ENCODE measurements around the gene UTS2B.
"Not testable (repeated sequence)": the region's sequence is repeated elsewhere in the genome, so short reads cannot be mapped to it uniquely, and the experiment has no call there.

The UTS2B gene

DNA sequence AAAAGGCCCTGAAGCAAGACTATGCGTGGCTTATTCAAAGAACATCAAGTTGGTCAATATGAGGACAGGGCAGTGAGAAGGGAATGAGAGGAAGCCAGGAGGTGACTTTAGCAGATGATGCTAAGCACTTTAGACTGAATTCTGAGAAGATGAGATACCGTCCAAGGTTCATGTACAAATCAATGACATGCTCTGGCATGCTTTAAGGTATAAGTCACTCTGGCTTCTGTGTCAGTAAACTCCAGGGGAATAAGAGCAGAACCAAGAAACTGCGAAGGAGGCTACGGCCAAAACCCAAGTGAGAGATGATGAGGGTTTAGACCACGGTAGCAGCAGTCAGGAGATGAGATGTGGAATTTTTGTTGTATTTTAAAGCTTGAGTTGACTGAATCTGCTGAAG lies 10.0 kb downstream of the UTS2B start:
- FAIRE-seq: no peak

DNA sequence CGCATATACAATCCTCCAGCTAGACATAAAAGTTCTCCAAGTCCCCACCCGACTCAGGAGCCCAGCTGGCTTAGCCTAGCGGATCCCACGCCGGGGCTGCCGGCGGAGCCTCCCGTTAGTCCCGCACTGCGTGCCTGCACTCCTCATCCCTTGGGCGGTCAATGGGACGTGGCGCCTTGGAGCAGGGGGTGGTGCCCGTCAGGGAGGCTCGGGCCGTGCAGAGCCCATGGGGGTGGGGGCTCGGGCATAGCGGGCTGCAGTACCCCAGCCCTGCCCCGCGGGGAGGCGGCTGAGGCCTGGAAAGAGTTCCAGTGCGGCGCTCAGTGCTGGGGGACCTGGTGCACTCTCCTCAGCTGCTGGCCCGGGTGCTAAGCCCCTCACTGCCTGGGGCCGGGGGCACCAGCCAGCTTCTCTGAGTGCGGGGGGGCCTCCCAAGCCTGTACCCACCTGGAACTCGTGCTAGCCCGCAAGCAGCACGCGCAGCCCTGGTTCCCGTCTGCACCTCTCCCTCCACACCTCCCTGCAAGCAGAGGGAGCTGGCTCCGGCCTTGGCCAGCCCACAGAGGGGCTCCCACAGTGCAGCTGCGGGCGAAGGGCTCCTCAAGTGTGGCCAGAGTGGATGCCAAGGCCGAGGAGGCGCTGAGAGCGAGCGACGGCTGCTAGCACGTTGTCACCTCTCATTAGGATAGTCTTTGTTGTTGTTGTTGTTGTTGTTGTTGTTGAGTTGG lies 13.3 kb downstream of the UTS2B start:
- no peak for FAIRE-seq

DNA sequence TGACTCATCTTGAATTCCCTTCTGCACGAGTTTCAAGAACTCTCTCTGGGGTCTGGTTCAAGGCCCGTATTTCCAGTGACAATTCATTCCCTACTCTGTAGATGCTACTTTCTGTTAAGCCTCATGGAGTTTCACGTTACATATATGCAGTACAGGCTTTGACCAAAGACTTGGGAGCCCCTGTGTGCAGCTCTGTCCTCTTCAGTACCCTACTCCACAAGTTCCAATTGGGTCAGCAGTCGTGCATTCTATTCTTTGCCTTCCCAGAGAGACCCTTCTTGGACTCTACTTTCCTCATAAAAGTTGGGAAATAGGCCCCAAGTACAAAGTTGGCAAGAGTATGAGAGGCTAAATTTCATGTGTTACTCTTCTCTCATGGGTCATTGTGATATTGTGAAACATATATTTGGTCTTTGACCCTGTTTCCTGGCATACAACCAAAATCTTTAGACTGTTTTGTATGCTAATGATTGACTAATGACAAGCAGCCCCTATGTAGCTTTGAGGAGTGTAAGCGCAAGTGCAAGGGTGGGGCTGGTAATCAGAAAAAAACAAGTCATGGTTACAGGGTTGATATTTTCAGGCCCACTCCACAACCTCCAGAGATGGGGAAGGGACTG lies 16.1 kb downstream of the UTS2B start:
- no peak for FAIRE-seq

DNA sequence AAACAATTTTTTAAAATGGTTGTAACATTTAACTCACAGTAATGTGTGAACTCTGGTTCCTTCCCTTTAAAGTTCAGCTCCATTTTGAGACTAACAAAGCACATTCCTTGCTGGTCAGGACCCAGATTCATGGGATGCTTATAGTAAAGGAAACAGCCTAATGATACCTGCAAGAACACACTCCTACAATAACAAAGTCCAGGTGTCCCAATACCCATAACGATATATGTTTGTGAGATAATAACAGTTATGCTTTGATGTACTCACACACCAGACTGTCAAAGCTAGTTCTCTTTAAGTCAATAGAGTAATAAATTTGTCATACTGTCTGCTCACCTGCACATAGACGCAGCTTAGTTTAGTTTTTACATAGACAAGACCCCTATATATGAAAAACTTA lies 17.0 kb downstream of the UTS2B start:
- FAIRE-seq: no peak

DNA sequence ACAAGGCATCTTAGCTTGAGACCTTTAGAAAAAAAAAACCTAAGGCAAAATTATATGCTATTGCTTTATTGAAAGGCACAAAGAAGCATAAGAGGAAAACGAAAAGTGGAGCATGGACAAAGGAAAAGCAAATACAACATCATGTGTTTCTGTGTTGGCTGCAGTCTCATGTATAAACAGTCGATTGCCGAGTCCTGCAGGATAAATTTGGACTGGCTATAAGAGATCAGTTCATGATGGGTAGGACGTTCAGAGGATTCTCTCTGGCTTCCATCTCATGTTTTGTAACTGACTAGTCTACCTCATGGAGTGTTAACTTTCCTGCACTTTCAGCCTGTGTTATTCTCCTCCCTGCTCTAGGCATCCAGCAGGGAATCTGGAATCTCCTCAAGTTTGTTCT lies 23.0 kb downstream of the UTS2B start:
- FAIRE-seq: no peak

DNA sequence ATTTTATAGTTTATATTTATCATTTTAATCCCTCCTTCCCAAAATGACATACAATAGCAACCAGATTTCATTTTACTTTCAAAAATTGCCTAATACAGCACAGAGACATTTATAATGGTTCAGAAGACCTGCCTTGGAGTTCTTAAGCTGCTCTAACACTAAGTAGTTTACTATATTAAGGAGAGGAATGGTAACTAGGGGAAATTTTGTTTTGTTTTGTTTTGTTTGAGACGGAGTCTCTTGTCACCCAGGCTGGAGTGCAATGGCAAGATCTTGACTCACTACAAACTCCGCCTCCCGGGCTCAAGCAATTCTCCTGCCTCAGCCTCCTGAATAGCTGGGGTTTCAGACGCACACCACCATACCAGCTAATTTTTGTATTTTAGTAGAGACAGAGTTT lies 23.9 kb downstream of the UTS2B start:
- FAIRE-seq: no peak

DNA sequence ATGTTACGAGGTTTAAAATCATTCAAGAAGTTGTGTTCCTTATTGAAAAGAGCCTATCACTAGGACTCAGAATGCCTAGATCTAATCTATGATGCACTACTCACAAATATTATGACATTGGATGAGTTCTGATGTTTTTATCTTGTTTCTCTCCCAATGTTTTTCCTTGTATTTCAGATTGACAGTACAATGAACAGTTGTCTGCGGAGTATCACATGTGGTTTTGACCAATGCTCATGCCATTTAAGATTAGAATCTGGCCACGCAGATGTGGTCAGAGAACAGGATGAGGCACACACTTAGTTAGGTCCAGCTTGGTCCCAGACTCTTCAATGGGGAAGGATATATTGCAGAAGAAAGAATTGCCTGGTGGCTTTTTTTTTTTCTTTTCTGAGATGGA lies 26.7 kb downstream of the UTS2B start:
- no peak for FAIRE-seq

DNA sequence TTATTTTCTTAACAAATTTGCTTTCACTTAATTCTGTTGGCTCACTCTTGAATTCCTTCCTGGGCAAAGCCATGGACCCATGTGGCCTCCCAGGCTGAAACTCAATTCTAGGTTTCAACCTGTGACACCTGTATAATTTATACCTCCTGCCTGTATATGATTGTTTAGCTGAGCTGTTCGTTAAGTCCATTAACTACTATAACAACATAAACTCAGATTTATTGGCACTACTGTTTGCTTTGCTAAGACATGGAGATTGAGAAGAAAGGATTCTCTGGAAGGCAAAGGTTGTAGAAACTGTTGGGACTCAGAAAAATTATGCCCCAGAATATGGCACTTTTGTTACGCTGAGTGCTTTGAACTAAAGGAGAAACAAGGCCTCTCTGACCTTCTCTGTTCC lies 27.9 kb downstream of the UTS2B start:
- no peak for FAIRE-seq

DNA sequence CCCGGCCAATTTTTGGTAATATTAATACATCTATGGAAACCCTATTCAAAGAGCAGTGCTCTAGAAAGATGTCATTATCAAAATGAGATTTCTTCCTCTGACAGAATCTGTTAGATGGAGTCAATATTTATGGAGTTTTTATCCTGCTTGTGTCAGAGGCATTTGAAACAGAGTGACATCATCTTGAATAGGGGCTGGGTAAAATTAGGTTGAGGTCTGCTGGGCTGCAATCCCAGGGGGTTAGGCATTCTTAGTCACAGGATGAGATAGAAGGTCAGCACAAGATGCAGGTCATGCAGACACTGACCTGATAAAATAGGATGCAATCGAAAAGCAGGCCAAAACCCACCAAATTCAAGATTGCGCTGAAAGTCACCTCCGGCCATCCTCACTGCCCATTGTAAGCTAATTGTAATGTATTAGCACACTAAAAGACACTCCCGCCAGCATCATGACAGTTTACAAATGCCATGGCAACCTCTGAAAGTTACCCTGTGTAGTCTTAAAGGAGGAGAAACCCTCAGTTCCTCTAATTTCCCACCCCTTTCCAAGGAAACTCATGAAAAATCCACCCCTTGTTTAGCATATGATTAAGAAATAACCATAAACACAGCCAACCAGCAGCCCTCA lies 28.4 kb downstream of the UTS2B start:
- no peak for FAIRE-seq

DNA sequence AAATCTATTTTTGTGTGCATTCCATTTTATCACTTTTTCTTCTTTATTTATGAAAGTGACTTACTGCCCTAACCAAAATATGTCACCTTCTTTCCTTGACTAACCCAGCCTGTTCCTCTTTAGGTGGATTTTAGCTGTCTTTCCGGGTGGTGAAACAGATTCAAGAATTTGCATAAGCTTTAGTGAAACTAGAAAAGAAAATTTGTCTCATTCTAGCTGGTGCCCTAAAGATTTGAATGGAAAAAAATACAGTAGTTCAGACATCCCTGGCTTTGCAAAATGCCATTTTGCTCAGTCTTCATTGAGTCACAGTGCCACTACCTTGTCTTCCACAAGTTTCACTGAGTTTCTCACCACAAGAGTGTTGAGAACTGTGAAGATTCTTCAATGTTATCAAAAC lies 29.3 kb downstream of the UTS2B start:
- no peak for FAIRE-seq

DNA sequence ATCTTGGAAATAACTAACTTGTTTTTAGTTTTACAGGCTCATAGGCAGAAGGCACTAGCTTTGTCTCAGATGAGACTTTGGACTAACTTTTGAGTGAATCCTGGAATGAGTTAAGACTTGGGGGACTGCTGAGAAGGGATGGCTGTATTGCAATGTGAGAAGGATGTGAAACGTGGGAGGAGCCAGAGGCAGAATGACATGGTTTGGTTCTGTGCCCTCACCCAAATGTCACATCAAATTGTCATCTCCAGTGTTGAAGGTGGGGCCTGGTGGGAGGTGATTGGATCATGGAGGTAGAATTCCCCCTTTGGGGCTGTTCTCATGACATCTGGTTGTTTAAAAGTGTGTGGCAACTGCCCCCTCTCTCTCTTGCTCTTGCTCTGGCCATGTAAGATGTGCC lies 29.9 kb downstream of the UTS2B start:
- no peak for FAIRE-seq

DNA sequence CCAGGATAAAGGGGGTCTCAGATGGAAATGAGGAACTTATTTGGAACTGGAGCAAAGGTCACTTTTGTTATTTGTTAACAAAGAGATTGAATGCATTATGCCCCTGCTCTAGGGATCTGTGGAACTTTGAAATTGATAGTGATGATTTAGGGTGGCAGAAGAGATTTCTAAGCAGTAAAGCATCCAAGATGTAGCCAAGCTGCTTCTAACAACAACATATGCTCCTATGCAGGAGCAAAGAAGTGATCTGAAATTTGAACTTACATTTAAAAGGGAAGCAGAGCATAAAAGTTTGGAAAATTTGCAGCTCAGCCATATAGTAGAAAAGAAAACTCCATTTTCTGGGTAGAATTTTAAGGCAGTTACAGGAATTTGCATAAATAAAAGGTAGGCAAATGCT lies 31.5 kb downstream of the UTS2B start:
- no peak for FAIRE-seq

DNA sequence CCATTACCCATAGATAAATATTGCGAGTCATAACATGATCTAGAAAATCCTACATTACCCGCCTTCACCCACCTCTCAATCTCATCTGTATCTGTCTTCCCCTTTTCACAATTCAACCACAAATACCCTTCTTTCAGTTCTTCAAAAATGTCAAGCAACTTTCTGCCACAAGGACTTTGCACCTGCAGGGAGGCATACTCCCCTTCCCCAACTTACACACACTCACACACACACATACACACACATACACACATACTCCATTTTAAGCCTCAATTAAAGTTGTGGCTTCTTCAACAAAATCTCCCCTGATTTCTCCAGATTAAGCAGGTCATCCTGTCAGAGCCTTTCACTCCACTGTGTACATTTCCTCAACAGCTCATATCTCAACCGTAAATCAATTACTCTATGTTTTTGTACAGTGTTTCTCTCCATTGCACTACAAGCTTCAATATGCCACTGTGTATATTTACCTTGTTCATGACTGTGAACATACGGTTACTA lies 34.2 kb downstream of the UTS2B start:
- no peak for FAIRE-seq

DNA sequence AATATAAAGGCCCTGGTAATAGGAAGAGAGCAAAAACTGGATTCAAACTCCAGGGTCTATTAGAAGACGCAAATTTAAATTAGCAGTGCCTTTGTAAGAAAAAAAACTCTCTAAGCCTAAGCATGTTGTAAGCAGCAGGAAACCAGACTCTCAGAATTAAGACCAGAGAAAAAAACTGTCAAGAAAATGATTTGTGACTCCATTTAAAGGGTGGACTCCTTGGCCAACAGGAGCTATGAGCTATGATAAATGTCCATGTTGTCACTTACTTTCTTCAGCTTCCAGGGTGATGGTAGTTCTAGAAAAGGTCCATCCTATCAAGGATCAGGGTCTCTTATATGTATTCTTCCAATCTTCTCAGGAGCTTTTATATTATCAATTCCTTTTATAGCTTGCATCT lies 36.0 kb downstream of the UTS2B start:
- FAIRE-seq: no peak

DNA sequence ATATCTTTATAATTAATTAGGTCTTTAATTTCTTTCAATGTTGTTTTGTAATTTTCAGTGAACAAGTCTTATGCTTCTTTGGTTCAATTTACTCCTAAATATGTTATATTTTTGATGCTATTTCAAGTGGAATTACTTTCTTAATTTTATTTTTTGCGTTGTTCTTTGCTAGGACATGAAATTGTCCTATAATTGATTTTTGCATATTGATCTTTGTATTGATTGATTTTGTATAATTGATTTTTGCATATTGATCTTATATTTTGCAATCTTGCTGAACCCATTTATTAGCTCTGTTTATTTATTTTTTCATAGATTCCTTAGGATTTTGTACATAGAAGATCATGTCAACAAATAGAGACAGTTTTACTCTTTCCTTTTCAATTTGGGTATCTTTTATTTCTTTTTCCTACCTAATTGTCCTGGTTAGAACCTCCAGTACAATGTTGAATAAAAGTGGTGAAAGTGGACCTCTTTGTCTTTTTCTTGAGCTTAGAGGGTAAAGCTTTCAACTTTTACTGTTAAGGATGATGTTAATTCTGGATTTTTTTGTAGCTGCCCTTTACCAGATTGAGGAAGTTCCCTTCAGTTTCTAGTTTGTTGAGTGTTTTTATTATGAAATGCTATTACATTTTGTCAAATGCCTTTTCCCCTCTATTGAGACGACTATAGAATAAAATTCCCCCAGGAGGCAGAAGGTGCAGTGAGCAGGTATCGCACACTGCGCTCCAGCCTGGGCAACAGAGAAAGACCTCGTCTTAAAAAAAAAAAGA lies 37.9 kb downstream of the UTS2B start:
- peak; percentile 36 for FAIRE-seq

DNA sequence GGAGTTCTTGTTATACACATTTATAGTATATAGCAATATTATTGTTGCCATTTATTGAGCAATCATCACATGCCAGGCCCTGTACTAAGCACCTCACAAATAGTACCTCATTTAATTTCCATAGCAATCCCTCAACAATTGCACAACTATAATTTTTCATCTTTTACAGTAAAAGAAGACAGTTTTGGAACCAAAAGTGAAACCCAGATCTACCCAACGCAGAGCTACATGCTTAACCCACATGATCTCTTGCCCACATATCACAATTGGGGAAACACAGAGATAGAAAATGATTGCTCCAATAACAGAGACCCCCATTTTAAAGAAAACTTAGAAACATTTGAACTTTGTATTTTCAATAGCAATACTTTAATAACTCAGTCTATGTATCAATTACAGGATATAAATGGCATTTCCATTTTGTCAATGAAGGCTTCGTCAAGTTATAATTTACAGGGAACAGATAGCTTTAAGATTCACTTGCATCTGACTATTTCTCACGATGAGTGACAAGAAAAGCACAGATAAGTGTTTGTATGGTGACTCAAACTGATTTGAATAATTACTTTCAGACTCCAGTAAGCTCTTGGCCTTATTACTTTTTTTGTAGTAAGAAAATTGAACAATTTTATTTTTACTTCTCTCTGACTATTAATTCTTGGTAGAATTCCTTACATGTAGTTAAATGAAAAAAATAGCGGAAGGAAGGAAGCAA lies 39.9 kb downstream of the UTS2B start:
- no peak for FAIRE-seq

DNA sequence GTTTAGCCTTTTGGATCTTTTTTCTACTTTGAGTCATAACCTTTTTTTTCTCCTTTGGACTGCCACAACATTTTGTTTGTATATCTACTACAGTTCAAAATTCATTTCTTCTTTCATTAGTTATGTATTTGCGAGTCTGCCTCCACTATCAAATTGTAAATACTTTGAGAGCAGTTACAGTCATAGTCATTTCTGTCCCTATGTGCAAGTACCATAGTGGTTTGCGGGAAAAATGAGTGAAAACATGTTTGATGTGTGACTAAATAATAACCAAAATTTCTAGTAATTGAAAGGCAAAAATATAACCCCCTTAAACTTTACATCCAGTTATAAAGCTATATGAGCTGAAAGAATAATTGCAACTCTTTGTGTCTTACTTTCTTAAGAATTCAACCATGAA lies 46.9 kb downstream of the UTS2B start:
- no peak for FAIRE-seq

DNA sequence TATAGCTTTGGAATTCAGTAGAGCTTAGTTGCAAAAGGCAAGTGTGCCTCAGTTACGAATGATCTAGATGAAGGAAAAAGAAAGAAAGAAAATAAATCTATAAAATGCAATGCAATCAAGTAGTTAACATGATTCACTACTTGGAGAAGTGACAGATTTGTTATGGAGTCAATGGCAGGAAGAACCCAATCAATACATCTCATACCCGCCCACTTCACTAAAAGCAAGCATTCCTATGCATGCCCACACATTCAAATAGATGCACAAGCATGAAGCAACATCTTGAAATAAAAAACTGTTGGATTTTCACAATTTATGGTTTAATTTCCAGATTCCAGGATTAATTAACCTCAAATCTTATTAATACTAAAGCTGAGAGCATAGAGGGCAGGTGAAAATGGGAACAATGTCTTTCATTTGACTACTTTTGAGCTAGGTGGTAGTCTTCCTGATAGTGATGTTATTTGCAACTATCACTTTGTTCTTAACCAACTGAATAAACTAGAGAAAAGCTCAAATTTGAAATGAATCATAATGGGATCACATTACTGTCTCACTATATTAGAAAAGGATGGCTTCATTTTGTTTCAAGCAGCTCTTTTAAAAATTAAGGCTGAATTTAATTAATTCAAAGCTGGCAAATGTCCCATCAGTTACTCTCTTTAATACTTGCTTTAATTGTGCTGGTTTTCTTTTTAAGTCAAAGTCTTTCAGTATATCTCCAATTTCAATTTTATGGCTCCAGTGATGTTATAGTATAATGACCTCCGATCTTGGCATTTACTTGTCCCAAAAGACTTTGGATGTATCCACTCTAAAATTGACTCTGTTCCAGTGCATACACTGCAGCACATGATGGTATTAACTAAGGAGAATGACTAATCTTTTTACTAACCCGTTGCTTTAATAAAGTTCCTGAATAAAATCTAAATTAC lies 47.8 kb downstream of the UTS2B start:
- FAIRE-seq: peak; percentile 97

DNA sequence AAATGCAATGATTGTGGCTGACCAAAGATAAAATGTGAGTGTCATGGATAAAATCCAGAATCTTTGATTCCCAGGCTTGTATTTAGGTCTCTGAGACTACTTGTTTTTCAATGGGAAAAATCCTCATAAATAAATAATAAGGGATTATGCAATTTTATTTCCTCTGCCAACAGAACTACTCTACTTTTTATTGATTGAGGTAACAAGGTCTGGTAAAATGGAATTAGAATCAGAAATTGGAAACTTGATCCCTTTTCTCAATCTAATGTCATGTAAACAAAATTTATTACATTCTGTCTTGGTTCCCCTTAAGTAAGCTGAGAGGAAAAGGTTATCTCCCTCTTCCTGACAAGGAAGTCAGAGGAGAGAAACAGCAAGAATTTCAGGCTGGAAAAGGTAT lies 49.4 kb downstream of the UTS2B start:
- FAIRE-seq: peak; percentile 96

DNA sequence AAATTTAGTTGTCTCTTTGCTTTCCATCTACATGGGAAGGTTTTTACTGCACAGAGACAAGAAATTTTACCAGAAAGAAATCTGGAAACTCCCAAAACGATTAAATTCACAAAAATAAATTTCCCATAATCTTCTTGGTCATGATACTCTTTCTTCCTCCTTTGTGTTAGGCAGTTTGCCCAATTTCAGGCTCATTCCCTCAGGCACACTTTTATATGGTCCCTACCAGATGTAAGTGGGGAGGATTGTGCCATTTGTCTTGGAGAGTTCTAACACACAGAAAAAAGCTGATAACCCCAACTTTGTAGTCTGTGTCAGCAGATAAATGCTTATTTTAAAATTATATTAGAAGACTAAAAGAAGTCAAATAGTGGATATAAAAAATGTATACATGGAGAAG lies 50.2 kb downstream of the UTS2B start:
- no peak for FAIRE-seq

DNA sequence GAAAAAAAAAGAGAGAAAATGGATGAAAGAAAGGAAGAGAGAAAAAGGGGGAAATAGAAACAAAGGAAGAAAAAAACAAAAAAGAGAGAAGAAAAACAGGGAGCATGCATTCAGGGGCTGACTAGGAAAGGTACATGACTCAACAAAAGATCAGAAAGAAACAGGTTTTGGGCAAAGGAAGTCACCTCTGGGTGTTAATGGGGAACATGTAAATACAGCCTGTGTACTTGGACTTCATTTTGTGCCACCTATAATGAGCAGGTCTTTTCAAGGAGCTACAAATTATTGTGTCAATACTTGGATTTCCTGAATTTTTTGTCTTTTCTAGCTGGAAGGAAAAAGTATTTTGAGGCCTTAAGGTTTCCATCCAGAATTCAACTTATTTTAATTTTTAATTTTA lies 54.6 kb downstream of the UTS2B start:
- FAIRE-seq: no peak

DNA sequence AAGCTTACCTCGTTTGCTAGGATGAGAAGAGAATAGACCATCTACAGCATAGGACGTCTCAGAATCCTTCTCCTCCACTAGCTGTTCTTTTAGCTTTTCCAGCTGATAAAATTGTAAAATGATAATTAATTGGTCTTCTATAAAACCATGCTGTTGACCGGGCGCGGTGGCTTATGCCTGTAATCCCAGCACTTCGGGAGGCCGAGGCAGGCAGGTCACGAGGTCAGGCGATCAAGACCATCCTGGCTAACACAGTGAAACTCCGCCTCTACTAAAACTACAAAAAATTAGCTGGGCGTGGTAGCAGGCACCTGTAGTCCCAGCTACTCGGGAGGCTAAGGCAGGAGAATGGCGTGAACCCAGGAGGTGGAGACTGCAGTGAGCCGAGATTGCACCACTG lies 55.1 kb downstream of the UTS2B start:
- not testable (repeated sequence) for FAIRE-seq

Measured in G401.6 (cell line).